ENCODE results near the gene EYS.

DNA sequence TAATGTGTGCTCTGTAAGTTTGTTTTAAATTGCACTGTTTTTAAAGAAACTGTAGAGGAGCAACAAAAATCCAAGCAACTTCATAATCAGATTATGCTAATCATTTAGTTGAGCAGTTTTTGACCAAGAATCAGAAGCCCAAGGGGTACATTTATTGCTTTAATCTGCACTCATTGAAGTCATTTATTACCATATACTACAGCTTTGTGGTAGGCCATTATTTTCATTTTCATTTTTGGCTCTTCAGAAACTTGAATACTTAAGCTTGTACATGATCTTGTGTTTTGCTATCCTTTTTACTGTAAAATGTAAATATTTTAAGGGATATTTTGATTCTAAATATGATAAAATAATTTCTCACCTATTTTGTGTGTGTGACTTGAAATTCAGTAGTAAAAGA, 1992.9 kb downstream of the EYS start:
- TF ChIP-seq ZFP3 (CRISPR knock-in tag; IDR thresholded peaks at IDR 0.05): no peak
- TF ChIP-seq CREB5 (CRISPR knock-in tag; IDR thresholded peaks at IDR 0.05; ENCODE audit: low read depth): no peak

All from SK-N-SH treated with all-trans-retinoic acid at 6 μM for 48 hours (cell line).